ENCODE data around the gene RALA.
A peak's percentile ranks its signal among the peaks of the same experiment; 100 is the strongest.
"Not testable (repeated sequence)": the region's sequence is repeated elsewhere in the genome, so short reads cannot be mapped to it uniquely, and the experiment has no call there.

The RALA gene

GRCh38 chr7:39733881-39734632 lies 110.7 kb downstream of the RALA start:
- peak; percentile 24 for DNase-seq

- no peak for DNase-seq
Measured at GRCh38 chr7:39734633-39735004, 111.2 kb downstream of the RALA start.

- peak; percentile 47 for DNase-seq
Measured at GRCh38 chr7:39735903-39736302, 112.5 kb downstream of the RALA start.

GRCh38 chr7:39741942-39742623 lies 118.7 kb downstream of the RALA start:
- DNase-seq: peak; percentile 56

- no peak for DNase-seq
Measured at GRCh38 chr7:39744620-39745019, 121.2 kb downstream of the RALA start.

- DNase-seq: no peak
Measured at GRCh38 chr7:39745320-39745719, 121.9 kb downstream of the RALA start.

- DNase-seq: peak; percentile 65
Measured at GRCh38 chr7:39746103-39746819, 122.9 kb downstream of the RALA start.

- no peak for DNase-seq
Measured at GRCh38 chr7:39749177-39749576, 125.8 kb downstream of the RALA start.

- no peak for DNase-seq
Measured at GRCh38 chr7:39749717-39750116, 126.3 kb downstream of the RALA start.

- DNase-seq: no peak
Measured at GRCh38 chr7:39750253-39751077, 127.1 kb downstream of the RALA start.

- DNase-seq: not testable (repeated sequence)
Measured at GRCh38 chr7:39753237-39753636, 129.9 kb downstream of the RALA start.

GRCh38 chr7:39753823-39754325 lies 130.5 kb downstream of the RALA start:
- no peak for DNase-seq

- DNase-seq: peak; percentile 58
Measured at GRCh38 chr7:39754326-39755120, 131.2 kb downstream of the RALA start.

GRCh38 chr7:39757604-39758003 lies 134.2 kb downstream of the RALA start:
- no peak for DNase-seq

Data from activated CD4-positive, alpha-beta T cell treated with anti-CD3 and anti-CD28 coated beads, Interleukin-2, Interleukin-6, amounts not matched to agents 100 ng/mL and 50 ng/mL, durations not matched to agents 16 hours and 8 hours (primary cell).